CD4-positive, alpha-beta T cell treated with Interferon alpha-2 for 1 hour (primary cell): ENCODE measurements around the gene AMT.

Experiments
- DNase-seq, 2 donors: peaks; one replicate each; pipeline ENCODE4 v3.0.0-alpha.2; 2020 to 2022

The AMT gene

GRCh38 chr3:49387721-49388120, 34.6 kb downstream of the AMT start:
- DNase-seq, result no peak

- DNase-seq, result no peak
Measured at GRCh38 chr3:49386056-49386756, 36.1 kb downstream of the AMT start.

- DNase-seq, result no peak
Measured at GRCh38 chr3:49385617-49386016, 36.7 kb downstream of the AMT start.

GRCh38 chr3:49383387-49383786, 38.9 kb downstream of the AMT start:
- DNase-seq, result no peak

GRCh38 chr3:49378249-49378895, 43.9 kb downstream of the AMT start:
- no peak for DNase-seq

- peak; percentile 22 to 38 for DNase-seq
Measured at GRCh38 chr3:49377483-49377882, 44.8 kb downstream of the AMT start.

GRCh38 chr3:49371946-49372345, 50.3 kb downstream of the AMT start:
- no peak for DNase-seq

- no peak for DNase-seq
Measured at GRCh38 chr3:49370585-49371290, 51.5 kb downstream of the AMT start.
